NCI-H2107 (cell line): ENCODE results near the gene SIRT5.

Source experiments
- DNase-seq: peaks from one replicate; lab custom pipeline; 2025; lab: John Stamatoyannopoulos, UW

SIRT5 gene

DNA sequence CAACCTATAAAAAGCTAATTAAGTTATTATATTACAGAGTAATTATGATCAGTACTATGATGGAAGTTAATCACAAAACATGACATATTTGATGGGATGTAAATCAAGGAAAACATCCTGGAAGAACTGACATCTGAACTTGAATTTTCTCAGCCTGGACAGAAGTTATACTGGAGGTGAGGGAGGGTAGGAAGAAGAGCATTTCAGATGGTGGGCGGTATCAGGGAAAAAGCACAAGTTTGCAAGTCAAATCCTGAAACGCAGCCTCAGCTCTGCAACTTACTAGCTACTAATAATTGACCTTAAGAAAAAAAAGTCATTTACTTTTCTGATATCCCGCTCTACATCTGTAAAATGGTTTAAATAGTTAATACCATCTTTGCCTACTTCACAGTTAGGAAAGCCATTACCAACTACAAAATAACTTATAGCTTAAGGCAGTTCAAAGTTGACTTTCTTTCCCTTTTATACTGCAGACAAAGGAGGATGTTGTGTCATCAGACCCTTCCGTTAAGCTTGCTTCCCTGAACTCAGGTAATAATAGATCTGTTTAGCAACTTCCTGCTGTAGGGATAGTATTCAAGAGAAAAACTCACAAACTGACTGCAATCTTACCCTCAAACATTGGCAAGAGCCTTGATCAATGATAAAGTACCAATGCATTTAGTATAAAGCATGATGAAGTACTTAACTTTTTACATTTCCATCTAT is 61.7 kb downstream of the SIRT5 start:
- no peak for DNase-seq

DNA sequence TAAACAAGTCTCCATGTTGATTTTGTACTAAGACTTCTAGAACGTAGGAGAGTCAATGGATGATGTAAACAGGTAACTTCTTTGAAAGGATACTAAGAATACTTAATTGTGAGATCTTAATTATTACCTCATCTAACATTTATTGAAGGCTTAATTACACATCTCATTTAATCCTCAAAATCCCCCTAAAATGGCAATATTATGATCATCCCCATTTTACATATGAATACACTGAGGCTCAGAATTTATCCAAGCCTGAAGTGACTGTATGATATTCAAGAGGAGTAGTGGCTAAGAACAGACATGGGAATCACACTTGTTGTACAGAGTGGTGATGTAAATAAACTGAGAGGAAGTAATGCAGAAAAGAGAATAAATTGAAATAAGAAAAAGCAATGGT is 63.6 kb downstream of the SIRT5 start:
- DNase-seq, result no peak

DNA sequence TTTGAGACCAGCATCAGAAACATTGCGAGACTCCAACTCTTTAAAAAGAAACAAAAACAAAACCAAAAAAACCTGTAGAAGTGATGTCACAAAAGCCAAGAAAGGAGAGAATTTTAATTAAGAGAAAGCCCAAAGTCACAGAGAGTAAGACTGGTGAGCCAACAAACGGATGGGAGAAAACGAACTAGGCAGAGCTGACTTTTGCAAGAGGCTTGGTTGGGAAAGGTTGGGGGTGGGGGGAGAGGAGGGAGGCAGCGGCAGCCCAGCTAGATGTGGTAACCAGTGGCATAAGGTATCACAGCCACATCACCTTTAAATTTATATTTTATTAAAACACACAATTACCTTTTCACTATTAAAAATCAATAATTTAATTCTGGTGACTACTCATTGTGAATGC is 64.2 kb downstream of the SIRT5 start:
- no peak for DNase-seq

DNA sequence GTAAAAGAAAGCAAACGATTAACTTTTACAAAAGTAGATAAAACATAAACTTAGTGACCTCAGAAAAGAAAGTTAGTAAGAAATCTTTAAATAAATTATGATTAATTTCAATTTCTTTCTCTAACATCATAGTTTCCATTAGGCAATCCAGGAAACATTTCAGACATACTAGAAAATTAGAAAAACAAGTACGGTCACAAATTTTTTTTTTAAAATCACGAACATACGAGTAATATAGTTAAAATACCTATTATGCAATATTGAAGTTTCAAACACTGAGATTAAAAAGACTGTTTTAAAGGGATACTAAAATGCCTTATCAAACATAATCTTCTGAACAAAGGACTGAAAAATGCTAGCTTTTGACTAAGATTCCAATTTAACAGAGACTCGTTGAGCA is 66.9 kb downstream of the SIRT5 start:
- no peak for DNase-seq

DNA sequence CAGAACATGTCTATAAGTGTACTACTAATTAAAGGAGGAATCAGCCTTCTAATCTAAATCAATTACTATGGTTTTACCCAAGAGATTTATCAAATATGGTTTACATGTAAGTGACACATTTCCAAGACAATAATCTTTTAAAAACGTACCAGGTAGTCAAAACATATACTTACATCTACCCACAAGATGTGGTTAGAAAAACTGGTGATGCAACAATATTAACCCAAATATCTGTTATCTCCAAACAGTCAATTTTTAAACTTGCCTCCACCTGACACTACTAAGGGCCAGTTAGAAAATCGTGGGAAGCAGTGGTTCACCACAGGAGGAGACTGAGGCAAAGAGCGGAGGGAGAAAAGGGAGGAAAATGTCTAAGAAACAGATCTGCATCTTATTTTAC is 68.7 kb downstream of the SIRT5 start:
- no peak for DNase-seq

DNA sequence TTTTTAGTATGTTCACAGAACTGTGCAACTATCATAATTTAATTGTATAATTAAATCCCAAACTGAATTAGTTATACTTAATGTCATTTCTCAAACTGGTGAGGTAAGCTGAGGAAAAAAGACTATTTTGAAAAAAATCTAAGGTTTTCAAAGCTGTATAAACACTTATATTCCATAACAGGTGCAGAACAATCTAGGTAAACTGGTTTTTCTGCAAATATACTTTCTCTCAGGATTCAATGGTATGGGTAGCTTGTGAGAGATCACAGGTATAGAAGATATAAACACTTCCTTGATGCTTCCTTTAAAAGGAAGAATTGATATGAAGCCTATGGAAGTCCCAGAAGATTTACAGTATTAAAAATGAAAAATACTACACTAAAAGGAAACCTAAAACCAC is 74.4 kb downstream of the SIRT5 start:
- DNase-seq, result no peak

DNA sequence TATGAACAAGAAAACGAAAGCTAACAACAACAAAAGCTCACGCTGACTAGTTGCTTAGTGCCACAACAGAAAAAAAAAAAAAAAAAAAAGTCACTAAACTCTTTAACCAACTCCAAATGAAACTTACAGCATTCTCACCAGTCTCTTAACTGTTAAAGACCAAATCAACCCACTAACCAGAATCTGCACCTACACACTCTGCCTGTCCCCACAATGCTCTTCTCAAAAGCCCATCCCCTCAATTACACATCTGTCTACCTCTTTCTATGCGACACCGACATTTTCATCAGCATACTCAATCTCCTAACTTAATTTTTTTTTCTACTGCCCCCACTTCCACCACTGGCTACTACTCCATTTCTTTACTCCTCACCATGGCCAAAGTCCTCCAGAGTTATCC is 75.0 kb downstream of the SIRT5 start:
- no peak for DNase-seq

DNA sequence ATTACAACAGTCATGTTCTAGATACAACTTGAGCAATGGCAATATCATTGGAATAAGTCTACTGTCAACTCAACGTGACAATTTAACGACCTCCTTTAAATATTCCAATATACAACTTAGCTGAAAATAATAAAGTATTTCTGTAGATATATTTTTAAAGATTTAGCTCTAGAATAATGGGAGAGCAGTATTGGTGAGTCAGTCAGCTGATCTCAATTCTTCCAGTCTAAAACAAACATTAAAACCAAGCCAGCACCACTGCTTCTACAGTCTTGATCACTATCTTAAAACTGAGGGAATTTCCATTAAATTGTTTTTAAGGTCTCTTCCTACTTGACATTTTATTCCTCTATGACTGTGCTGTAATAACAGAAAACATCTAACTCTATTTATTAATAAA is 78.9 kb downstream of the SIRT5 start:
- DNase-seq, result no peak

DNA sequence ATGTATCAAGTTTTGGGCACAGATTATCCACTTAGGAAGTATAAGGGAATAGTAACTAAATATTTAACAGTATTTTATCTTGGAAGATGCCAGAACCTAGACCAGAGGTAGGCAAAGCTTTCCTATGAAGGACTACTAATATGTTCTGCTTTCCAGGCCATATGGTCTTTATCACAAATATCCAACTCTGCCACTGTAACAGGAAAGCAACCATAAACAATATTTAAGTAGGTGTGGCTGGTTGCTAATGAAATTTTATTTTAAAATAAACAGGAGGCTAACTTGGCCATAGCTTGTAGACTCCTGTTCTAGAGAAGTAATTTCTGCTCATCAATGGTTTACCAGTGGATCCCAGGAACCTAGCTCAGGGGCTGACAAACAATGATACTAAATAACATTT is 80.1 kb downstream of the SIRT5 start:
- no peak for DNase-seq

DNA sequence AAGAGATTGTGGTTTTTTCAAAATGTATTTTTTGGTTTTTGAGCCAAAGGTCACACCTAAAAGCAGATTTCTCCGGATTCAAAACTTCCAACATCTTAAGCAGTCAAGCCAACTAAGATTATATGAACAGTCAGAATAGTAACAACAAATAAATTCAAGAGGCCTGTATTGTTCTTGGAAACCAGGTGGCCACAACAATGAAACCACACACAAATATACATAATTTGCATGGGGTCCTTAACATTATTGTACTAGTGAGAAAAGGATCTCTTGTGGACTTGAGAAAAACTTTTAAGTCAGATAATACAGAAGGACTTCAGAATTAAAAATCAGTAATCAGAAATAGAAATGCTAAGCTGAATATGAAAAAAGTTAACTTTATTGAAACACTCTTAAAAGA is 81.3 kb downstream of the SIRT5 start:
- no peak for DNase-seq

DNA sequence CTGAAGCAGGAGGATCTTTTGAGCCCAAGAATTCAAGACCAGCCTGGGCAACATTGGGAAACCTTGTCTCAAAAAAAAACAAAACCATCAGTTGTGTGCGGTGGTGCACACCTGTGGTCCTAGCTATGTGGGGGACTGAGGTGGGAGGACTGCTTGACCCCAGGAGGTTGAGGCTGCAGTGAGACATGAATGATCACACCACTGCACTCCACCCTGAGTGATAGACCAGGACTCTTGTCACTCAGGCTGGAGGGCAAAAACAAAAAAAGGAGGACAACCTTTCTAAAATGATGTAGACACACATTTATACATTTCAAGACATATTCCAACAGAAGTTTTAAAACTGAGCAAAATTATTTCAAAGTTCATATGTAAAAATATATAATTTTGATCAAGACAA is 85.9 kb downstream of the SIRT5 start:
- DNase-seq, result no peak

DNA sequence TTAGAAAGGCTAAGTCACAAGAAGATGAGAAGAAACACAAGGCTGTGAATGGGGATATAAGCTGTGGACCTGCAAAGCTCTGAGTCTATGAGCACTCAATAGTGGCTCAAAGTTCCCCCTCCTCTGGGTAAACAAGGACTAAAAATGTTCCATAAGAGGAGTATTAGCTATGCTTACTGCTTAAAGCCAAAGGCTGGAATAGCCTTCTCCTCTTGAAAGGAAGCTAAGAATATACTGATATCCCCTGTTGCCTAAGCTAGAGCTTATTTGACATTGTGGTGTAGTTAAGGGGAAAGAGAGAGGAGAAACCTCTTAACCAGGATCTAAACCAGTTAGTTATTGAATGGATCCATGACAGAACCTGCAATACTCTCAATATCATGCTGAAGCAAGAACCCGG is 86.5 kb downstream of the SIRT5 start:
- DNase-seq, result no peak

DNA sequence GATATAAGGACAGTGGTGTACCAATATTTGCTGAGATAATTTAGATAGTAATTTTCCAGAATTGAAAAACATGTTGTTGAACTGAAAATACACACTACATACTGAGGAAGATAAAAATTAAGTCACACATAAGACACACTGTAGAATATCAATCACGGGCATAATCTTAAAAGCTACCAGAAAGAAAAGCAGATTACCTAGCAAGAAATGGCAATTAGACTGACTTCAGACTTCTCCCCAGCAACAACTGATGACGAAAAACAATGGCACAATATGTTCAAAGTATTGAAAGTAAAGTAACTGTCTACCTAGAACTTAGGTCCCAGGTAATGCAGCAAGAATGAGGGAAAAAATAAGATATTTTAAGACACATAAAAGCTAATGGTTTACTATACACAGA is 87.2 kb downstream of the SIRT5 start:
- DNase-seq, result no peak

DNA sequence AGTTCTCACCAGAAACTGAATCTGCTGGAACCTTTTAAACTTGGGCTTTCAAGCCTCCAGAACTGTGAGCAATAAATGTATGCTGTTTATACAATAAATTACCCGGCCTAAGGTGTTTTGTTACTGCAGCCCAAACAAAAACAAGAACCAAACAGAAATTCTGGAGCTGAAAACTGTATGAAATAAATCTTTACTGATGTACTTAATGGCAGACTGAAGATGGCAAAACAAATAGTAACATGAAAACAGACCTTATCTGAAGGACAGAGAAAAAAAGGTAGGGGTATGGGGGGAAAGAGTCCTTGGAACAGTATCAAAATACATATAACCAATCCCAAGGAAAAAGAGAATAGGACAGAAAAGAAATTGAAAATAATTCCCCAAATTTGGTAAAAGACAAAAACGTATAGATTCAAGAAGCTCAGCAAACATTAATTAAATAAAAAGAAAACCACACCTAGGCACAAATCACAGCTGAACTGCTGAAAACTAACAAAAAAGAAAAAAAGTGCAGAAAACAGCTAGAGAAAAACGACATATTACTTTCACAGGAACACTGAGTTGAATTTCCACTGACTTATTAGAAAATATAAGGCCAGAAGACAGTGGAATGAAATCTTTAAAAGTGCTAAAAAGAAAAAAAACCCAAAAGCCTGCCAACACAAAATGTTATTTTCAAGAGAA is 88.4 kb downstream of the SIRT5 start:
- DNase-seq, result no peak

DNA sequence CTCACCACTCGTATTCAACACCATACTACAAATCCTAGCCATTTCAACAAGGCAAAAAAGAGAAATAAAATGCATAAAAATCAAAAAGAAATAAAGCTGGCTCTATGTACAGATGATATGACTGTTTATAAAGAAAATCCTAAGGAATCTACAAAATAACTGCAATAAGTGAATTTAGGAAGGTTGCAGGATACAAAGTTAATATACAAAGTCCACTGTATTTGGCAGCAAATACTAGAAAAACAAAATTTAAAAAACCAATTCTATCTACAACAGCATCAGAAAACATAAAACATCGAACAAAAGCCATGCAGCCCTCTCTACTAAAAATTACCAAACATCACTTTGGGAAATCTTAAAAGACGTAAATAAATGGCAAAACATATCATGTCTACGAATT is 89.6 kb downstream of the SIRT5 start:
- no peak for DNase-seq
